Measurements from ENCODE around the gene EOLA2.
"Not testable (repeated sequence)": the region's sequence is repeated elsewhere in the genome, so short reads cannot be mapped to it uniquely, and the experiment has no call there.

Gene EOLA2

GRCh38 chrX:149903889-149904748 is 34.2 kb downstream of the EOLA2 start:
- no peak for TF ChIP-seq CTCF (IDR thresholded peaks at IDR 0.05; ENCODE audit: insufficient read depth, low read depth, low read length, missing control alignments)
- H3K4me3 ChIP-seq (ENCODE audit: low read depth, low read length): no peak overlapping the region
- peak; percentile 46 for DNase-seq (ENCODE audit: low read depth)

- DNase-seq (ENCODE audit: low read depth): no peak
- no peak for TF ChIP-seq CTCF (IDR thresholded peaks at IDR 0.05; ENCODE audit: insufficient read depth, low read depth, low read length, missing control alignments)
- H3K4me3 ChIP-seq (ENCODE audit: low read depth, low read length): no peak overlapping the region
These were observed 39.7 kb downstream of the EOLA2 start for GRCh38 chrX:149898554-149898953.

- not testable (repeated sequence) for H3K4me3 ChIP-seq (ENCODE audit: low read depth, low read length); DNase-seq (ENCODE audit: low read depth)
These were observed 47.5 kb downstream of the EOLA2 start for GRCh38 chrX:149890828-149891227.
